A673 (cell line): ENCODE measurements around the gene SLC9A8. TPM values are rescaled to one million over a fixed set of nuclear protein-coding genes. Genes with fewer than 3 reads are reported as not detected.
"Not testable (repeated sequence)": the region's sequence is repeated elsewhere in the genome, so short reads cannot be mapped to it uniquely, and the experiment has no call there.

Source experiments
- BruUV-seq: library from RNA; stranded (reverse); fragments of 400-500 nt; replicated peaks from 2 replicates; lab custom pipeline; 2021; lab: Mats Ljungman, UMichigan
- CTCF ChIA-PET: fragments of 300-600 bp; sonication (Branson Sonifier 250); formaldehyde crosslinking; loops from one replicate; lab custom pipeline; 2022; ENCODE audit warnings: antibody characterized with exemption; lab: Charles Lee
- POLR2A ChIA-PET: fragments of 300-600 bp; sonication (Branson Sonifier 250); formaldehyde crosslinking; loops from one replicate; lab custom pipeline; 2022; ENCODE audit warnings: antibody characterized with exemption; ENCODE audit not compliant: low non-redundant PET; lab: Charles Lee
- DNase-seq: peaks from one replicate; pipeline ENCODE4 v3.0.0-alpha.2; 2015; ENCODE audit warnings: low spot score
- H3K27ac ChIP-seq: fragments of 200-600 bp; sonication (generic); 2 replicates; pipeline ENCODE4 v1.5.1; 2016; ENCODE audit warnings: mixed run types, low read depth, mild to moderate bottlenecking, mixed read lengths, antibody characterized with exemption, low read length; ENCODE audit not compliant: poor library complexity, severe bottlenecking
- H3K27me3 ChIP-seq: fragments of 200-600 bp; sonication (generic); replicated peaks from 2 replicates; pipeline ENCODE4 v1.6.1; 2017; ENCODE audit warnings: mixed run types, low read depth, mild to moderate bottlenecking, mixed read lengths, antibody characterized with exemption, low read length; ENCODE audit not compliant: insufficient read depth, poor library complexity
- H3K36me3 ChIP-seq: fragments of 200-600 bp; sonication (generic); 2 replicates; pipeline ENCODE4 v1.6.1; 2016; ENCODE audit warnings: mixed run types, mild to moderate bottlenecking, mixed read lengths, antibody characterized with exemption, low read length; ENCODE audit not compliant: insufficient read depth, poor library complexity, severe bottlenecking
- H3K4me1 ChIP-seq: fragments of 200-600 bp; sonication (generic); 2 replicates; pipeline ENCODE4 v1.6.1; 2017; ENCODE audit warnings: mixed run types, mild to moderate bottlenecking, mixed read lengths, antibody characterized with exemption, low read length; ENCODE audit not compliant: insufficient read depth, poor library complexity, severe bottlenecking
- H3K4me3 ChIP-seq: fragments of 200-600 bp; sonication (generic); 2 replicates; pipeline ENCODE4 v1.5.1; 2016; ENCODE audit warnings: low read depth, mixed run types, mild to moderate bottlenecking, mixed read lengths, low read length; ENCODE audit not compliant: poor library complexity, severe bottlenecking
- H3K9me3 ChIP-seq: fragments of 200-600 bp; sonication (generic); 2 replicates; pipeline ENCODE4 v1.6.1; 2016; ENCODE audit warnings: mixed run types, low read depth, mild to moderate bottlenecking, mixed read lengths, antibody characterized with exemption, low read length; ENCODE audit not compliant: poor library complexity, severe bottlenecking
- EZH2 ChIP-seq: fragments of 200-600 bp; sonication (generic); IDR thresholded peaks from 2 replicates; pipeline ENCODE4 v1.6.1; 2017; ENCODE audit warnings: borderline replicate concordance, low read depth, mild to moderate bottlenecking, mixed read lengths, antibody characterized with exemption, low read length; ENCODE audit not compliant: poor library complexity, severe bottlenecking
- intact Hi-C: fragments of 100-400 bp; cut with micrococcal nuclease; formaldehyde crosslinking; loops from one replicate; pipeline ENCODE4 v1.10.0; 2022; ENCODE audit not compliant: unreplicated experiment
- total RNA-seq: library from RNA; stranded (reverse); gene quantifications from 2 replicates; pipeline ENCODE4 v1.2.3, GENCODE V29; 2021
- TF ChIP-seq, protein P1 (sequence below): fragments of 300-800, 200-600 bp; sonication (generic); conservative IDR thresholded peaks from 2 replicates; pipeline ENCODE4 v1.5.1; 2017; ENCODE audit warnings: low read depth, mild to moderate bottlenecking, antibody characterized with exemption, low read length, moderate library complexity, mixed read lengths

SLC9A8 gene
- total RNA-seq, 1 experiment from 2014 or later, result 9.8 TPM

DNA sequence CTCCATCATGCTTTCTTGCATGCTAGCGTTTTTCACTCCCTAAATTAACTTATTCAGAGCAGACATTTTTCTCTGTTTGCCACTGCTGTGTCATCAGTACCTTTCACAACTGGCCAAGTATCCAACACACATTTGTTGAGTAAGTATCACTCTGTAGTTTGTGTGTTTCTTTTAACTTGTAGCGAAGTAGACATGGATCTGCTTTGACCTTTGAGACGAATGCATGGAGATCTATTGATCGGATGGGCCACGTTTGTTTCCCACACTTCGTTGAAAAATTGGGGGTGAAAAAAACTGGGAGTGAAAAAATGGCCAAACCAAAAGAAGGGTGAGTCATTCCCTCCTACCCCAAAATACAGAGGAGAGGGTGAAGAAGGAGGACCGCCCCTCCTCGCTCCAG is 12.9 kb upstream of the SLC9A8 start:
- no peaks in the 10 kb centered on the region for H3K9me3 ChIP-seq
- H3K27ac ChIP-seq, result no peak overlapping the region
- ChIA-PET POLR2A (interaction anchor here (0.6 kb wide), 1 partner anchor 414 kb away, joined by 3 read pairs; no protein-coding TSS in a partner anchor), CTCF (no interaction called here)
- TF ChIP-seq, protein P1, sequence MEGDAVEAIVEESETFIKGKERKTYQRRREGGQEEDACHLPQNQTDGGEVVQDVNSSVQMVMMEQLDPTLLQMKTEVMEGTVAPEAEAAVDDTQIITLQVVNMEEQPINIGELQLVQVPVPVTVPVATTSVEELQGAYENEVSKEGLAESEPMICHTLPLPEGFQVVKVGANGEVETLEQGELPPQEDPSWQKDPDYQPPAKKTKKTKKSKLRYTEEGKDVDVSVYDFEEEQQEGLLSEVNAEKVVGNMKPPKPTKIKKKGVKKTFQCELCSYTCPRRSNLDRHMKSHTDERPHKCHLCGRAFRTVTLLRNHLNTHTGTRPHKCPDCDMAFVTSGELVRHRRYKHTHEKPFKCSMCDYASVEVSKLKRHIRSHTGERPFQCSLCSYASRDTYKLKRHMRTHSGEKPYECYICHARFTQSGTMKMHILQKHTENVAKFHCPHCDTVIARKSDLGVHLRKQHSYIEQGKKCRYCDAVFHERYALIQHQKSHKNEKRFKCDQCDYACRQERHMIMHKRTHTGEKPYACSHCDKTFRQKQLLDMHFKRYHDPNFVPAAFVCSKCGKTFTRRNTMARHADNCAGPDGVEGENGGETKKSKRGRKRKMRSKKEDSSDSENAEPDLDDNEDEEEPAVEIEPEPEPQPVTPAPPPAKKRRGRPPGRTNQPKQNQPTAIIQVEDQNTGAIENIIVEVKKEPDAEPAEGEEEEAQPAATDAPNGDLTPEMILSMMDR, result no peak
- no peak for TF ChIP-seq EZH2
- no peak overlapping the region for H3K4me3 ChIP-seq
- H3K27me3 ChIP-seq, result no peaks in the 10 kb centered on the region
- no peak for DNase-seq
- H3K36me3 ChIP-seq, result no peaks in the 10 kb centered on the region
- BruUV-seq, result no TSS peak
- H3K4me1 ChIP-seq, result no peaks in the 10 kb centered on the region
- intact Hi-C loops, result no loop called here

DNA sequence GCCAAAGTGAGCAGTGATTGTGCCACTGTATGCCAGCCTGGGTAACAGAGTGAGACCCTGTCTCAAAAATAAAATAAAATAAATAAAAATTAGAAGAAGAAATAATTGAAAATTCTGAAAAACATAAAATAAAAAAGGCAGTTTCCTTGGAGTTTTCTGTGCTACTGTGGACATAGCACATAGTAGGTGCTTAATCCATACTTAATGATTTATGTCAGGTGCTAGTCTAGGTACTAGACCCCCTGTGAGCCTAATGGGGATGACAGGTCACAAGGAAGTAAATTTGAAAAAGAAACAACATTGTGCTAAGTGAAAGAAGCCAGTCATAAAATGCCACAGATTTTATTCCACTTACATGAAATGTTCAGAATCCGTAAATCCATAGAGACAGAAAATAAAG is 9.2 kb upstream of the SLC9A8 start:
- H3K4me3 ChIP-seq, result no peak overlapping the region
- POLR2A ChIA-PET, result no interaction called here
- no peaks in the 10 kb centered on the region for H3K36me3 ChIP-seq
- TF ChIP-seq, protein P1, result no peak
- TF ChIP-seq EZH2, result no peak
- CTCF ChIA-PET, result no interaction called here
- no peaks in the 10 kb centered on the region for H3K27me3 ChIP-seq
- no peaks in the 10 kb centered on the region for H3K4me1 ChIP-seq
- BruUV-seq, result no TSS peak
- H3K9me3 ChIP-seq, result no peaks in the 10 kb centered on the region
- intact Hi-C loops, result no loop called here
- DNase-seq, result no peak
- H3K27ac ChIP-seq, result no peak overlapping the region

DNA sequence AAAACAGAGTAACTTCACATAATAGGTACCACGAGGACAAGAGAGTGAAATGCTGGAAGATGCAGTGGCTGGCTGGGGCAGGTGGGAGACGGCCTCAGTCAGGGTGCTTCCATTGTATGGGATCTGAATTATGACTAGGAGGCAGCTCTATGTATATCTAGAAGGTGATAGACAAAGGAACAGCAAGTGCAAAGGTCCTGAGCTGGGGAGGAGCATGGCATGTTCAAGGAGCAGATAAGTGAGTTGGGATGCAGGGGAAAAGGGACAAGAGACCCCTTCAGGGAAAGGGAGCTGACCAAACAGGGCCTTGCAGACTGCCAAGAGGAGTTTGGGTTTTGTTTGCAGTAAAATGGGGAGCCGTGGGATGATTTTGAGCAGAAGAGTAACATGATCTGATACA is 8.3 kb upstream of the SLC9A8 start:
- H3K9me3 ChIP-seq, result no peaks in the 10 kb centered on the region
- H3K27ac ChIP-seq, result no peak overlapping the region
- no peaks in the 10 kb centered on the region for H3K36me3 ChIP-seq
- DNase-seq, result no peak
- H3K27me3 ChIP-seq, result no peaks in the 10 kb centered on the region
- ChIA-PET POLR2A (no interaction called here), CTCF (no interaction called here)
- H3K4me3 ChIP-seq, result no peak overlapping the region
- H3K4me1 ChIP-seq, result no peaks in the 10 kb centered on the region
- BruUV-seq, result no TSS peak
- TF ChIP-seq EZH2, result no peak
- TF ChIP-seq, protein P1, result no peak
- intact Hi-C loops, result no loop called here

DNA sequence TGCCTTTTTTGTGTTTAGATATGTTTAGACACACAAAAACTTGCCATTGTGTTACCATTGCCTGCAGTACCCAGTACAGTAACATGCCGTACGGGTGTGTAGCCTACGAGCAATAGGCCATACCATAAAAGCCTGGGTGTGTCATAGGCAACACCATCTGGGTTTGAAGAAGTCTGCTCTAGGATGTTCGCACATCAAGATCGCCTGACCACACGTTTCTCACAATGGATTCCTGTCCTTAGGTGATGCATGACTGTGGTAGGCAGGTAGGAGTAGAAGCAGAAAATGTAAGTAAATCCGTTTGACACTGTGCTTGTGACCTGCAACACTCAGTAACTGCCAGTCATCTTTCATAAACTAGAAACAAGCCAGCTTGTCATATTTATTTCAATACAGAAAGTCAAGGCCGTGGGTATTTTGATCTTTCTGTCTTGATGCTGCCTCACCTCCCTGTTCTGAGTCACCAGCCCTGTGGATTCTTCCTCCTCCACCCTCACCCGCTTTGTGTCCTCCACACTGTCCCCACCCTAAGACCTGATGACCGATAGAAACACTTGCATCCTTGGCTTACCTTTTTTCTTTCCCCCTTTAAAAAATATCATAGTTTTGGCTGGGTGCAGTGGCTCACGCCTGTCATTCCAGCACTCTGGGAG is 7.3 kb upstream of the SLC9A8 start:
- intact Hi-C loops, H3K4me1 ChIP-seq, H3K27me3 ChIP-seq, H3K36me3 ChIP-seq, CTCF ChIA-PET, BruUV-seq, POLR2A ChIA-PET, DNase-seq, H3K4me3 ChIP-seq, H3K27ac ChIP-seq, H3K9me3 ChIP-seq: not testable (repeated sequence)
